Parathyroid adenoma (tissue), 2 donors: Measurements from ENCODE around the gene CRB1.

Experiments
- H2AFZ ChIP-seq: fragments of 300-600 bp; sonication (generic); one replicate; pipeline ENCODE4 v1.7.0; 2017; ENCODE audit warnings: antibody characterized with exemption, mild to moderate bottlenecking
- H3K27ac ChIP-seq: fragments of 300-600 bp; sonication (generic); one replicate; pipeline ENCODE4 v1.7.0; 2017
- H3K27me3 ChIP-seq: fragments of 300-600 bp; sonication (generic); one replicate; pipeline ENCODE4 v1.7.0; 2017; ENCODE audit warnings: low read length; ENCODE audit not compliant: control insufficient read depth, insufficient read depth
- H3K36me3 ChIP-seq: fragments of 300-600 bp; sonication (generic); one replicate; pipeline ENCODE4 v1.7.0; 2017; ENCODE audit warnings: low read length; ENCODE audit not compliant: control insufficient read depth, insufficient read depth
- H3K4me1 ChIP-seq: fragments of 300-600 bp; sonication (generic); one replicate; pipeline ENCODE4 v1.7.0; 2017; ENCODE audit warnings: control low read depth
- H3K4me2 ChIP-seq: fragments of 300-600 bp; sonication (generic); one replicate; pipeline ENCODE4 v1.7.0; 2017; ENCODE audit warnings: low read length
- H3K4me3 ChIP-seq: fragments of 300-600 bp; sonication (generic); one replicate; pipeline ENCODE4 v1.7.0; 2017; ENCODE audit warnings: low read depth, low read length
- H3K79me2 ChIP-seq: fragments of 300-600 bp; sonication (generic); one replicate; pipeline ENCODE4 v1.7.0; 2017; ENCODE audit warnings: control low read depth
- H3K9ac ChIP-seq: fragments of 300-600 bp; sonication (generic); one replicate; pipeline ENCODE4 v1.7.0; 2017; ENCODE audit warnings: mild to moderate bottlenecking
- H3K9me3 ChIP-seq: fragments of 300-600 bp; sonication (generic); one replicate; pipeline ENCODE4 v1.7.0; 2017; ENCODE audit warnings: low read length; ENCODE audit not compliant: control insufficient read depth
- CTCF ChIP-seq: fragments of 300-600 bp; sonication (generic); IDR thresholded peaks from one replicate; pipeline ENCODE4 v1.7.0; 2017; ENCODE audit warnings: antibody characterized with exemption, mild to moderate bottlenecking
- donor health status: primary hyperparathyroidism.

Gene CRB1

GRCh38 chr1:197320991-197321531 is 53.0 kb downstream of the CRB1 start:
- H3K27me3 ChIP-seq = no peaks in the 10 kb centered on the region
- no peak overlapping the region for H2AFZ ChIP-seq
- H3K4me3 ChIP-seq = no peak overlapping the region
- H3K4me1 ChIP-seq = no peaks in the 10 kb centered on the region
- H3K36me3 ChIP-seq = no peaks in the 10 kb centered on the region
- H3K9ac ChIP-seq = no peak overlapping the region
- no peak overlapping the region for H3K4me2 ChIP-seq
- no peak overlapping the region for H3K27ac ChIP-seq
- no peaks in the 10 kb centered on the region for H3K79me2 ChIP-seq
- no peak for TF ChIP-seq CTCF
- no peaks in the 10 kb centered on the region for H3K9me3 ChIP-seq

- no peak overlapping the region for H3K4me2 ChIP-seq
- no peak overlapping the region for H2AFZ ChIP-seq
- H3K9me3 ChIP-seq = no peaks in the 10 kb centered on the region
- TF ChIP-seq CTCF = no peak
- H3K4me1 ChIP-seq = no peaks in the 10 kb centered on the region
- no peaks in the 10 kb centered on the region for H3K27me3 ChIP-seq
- no peak overlapping the region for H3K9ac ChIP-seq
- H3K79me2 ChIP-seq = no peaks in the 10 kb centered on the region
- H3K36me3 ChIP-seq = no peaks in the 10 kb centered on the region
- no peak overlapping the region for H3K27ac ChIP-seq
- no peak overlapping the region for H3K4me3 ChIP-seq
Observed at GRCh38 chr1:197321811-197322210, 53.8 kb downstream of the CRB1 start.

GRCh38 chr1:197327776-197328364 is 59.8 kb downstream of the CRB1 start:
- Histone ChIP-seq H3K9ac (no peak overlapping the region), H3K4me3 (no peak overlapping the region), H3K79me2 (no peaks in the 10 kb centered on the region), H3K9me3 (no peaks in the 10 kb centered on the region), H3K4me2 (no peak overlapping the region), H3K4me1 (no peaks in the 10 kb centered on the region), H3K27me3 (no peaks in the 10 kb centered on the region), H3K27ac (no peak overlapping the region), H3K36me3 (no peaks in the 10 kb centered on the region), H2AFZ (no peak overlapping the region)
- TF ChIP-seq CTCF = no peak

GRCh38 chr1:197330213-197330612 is 62.2 kb downstream of the CRB1 start:
- Histone ChIP-seq H2AFZ (no peak overlapping the region), H3K4me1 (no peaks in the 10 kb centered on the region), H3K27ac (no peak overlapping the region), H3K4me2 (no peak overlapping the region), H3K4me3 (no peak overlapping the region), H3K36me3 (no peaks in the 10 kb centered on the region), H3K79me2 (no peaks in the 10 kb centered on the region), H3K9ac (no peak overlapping the region), H3K9me3 (no peaks in the 10 kb centered on the region), H3K27me3 (no peaks in the 10 kb centered on the region)
- TF ChIP-seq CTCF = no peak

GRCh38 chr1:197331565-197331964 is 63.5 kb downstream of the CRB1 start:
- H2AFZ ChIP-seq = no peak overlapping the region
- H3K27ac ChIP-seq = no peak overlapping the region
- no peak overlapping the region for H3K9ac ChIP-seq
- no peaks in the 10 kb centered on the region for H3K4me1 ChIP-seq
- no peaks in the 10 kb centered on the region for H3K27me3 ChIP-seq
- H3K79me2 ChIP-seq = no peaks in the 10 kb centered on the region
- no peaks in the 10 kb centered on the region for H3K36me3 ChIP-seq
- no peaks in the 10 kb centered on the region for H3K9me3 ChIP-seq
- H3K4me3 ChIP-seq = no peak overlapping the region
- H3K4me2 ChIP-seq = no peak overlapping the region
- no peak for TF ChIP-seq CTCF
